H1 (cell line): ENCODE results near the gene MRAP. TPM values are rescaled to one million over a fixed set of nuclear protein-coding genes. Genes with fewer than 3 reads are reported as not detected.

Experiments used
- CTCF ChIA-PET: fragments of 300-600 bp; sonication (Branson Sonifier 250); formaldehyde crosslinking; loops from one replicate; lab custom pipeline; 2021; ENCODE audit not compliant: partially characterized antibody; lab: Charles Lee
- POLR2A ChIA-PET: fragments of 300-600 bp; sonication (Branson Sonifier 250); formaldehyde crosslinking; loops from one replicate; lab custom pipeline; 2021; ENCODE audit warnings: inconsistent platforms; ENCODE audit not compliant: partially characterized antibody; lab: Charles Lee
- DNase-seq, 2 experiments: peaks; one replicate each; pipeline versions ENCODE4 v3.0.0 to v3.0.0-alpha.2; 2010 to 2022; ENCODE audit warnings: low spot score in 2 of 2, low read depth in 1 of 2, mixed read lengths in 1 of 2
- FAIRE-seq: peaks from 2 replicates; lab custom pipeline; 2011; peaks lifted over from hg19 to GRCh38; lab: Jason Lieb, UNC
- H2AFZ ChIP-seq: 2 replicates; pipeline ENCODE4 v1.8.1; 2012; ENCODE audit warnings: low read length, inconsistent platforms
- H2AK5ac ChIP-seq: 2 replicates; pipeline ENCODE4 v1.6.1; 2013; ENCODE audit warnings: low read depth, low read length
- H2BK120ac ChIP-seq: replicated peaks from 2 replicates; pipeline ENCODE3; 2013; ENCODE audit warnings: low read depth, low read length, inconsistent platforms
- H2BK12ac ChIP-seq: 2 replicates; pipeline ENCODE4 v1.6.1; 2013; ENCODE audit warnings: low read depth, low read length
- H2BK15ac ChIP-seq: 2 replicates; pipeline ENCODE4 v1.6.1; 2013; ENCODE audit warnings: low read length
- H2BK20ac ChIP-seq: 2 replicates; pipeline ENCODE4 v1.6.1; 2013; ENCODE audit warnings: low read length
- H2BK5ac ChIP-seq: 2 replicates; pipeline ENCODE4 v1.6.1; 2013; ENCODE audit warnings: low read depth, low read length
- H3K14ac ChIP-seq: 2 replicates; pipeline ENCODE4 v1.6.1; 2013; ENCODE audit warnings: inconsistent platforms; ENCODE audit not compliant: insufficient read length
- H3K18ac ChIP-seq: 2 replicates; pipeline ENCODE4 v1.6.1; 2013; ENCODE audit warnings: low read length; ENCODE audit errors: extremely low read depth
- H3K23ac ChIP-seq: 2 replicates; pipeline ENCODE4 v1.6.1; 2013; ENCODE audit warnings: inconsistent platforms; ENCODE audit not compliant: insufficient read length
- H3K23me2 ChIP-seq: 2 replicates; pipeline ENCODE4 v1.6.1; 2013; ENCODE audit warnings: low read depth, low read length
- H3K27ac ChIP-seq: 2 replicates; pipeline ENCODE4 v1.6.1; 2011; ENCODE audit warnings: low read depth, low read length, inconsistent platforms
- H3K27me3 ChIP-seq, 4 experiments: replicated peaks in 1 of 4; 1 replicate in 1 of 4; 2 replicates in 3 of 4; pipeline versions ENCODE4 v1.6.1 to v1.8.1; 2011 to 2013; ENCODE audit warnings: low read length in 3 of 4, mild to moderate bottlenecking in 3 of 4, inconsistent platforms in 2 of 4, mixed read lengths in 2 of 4, moderate library complexity in 1 of 4; ENCODE audit not compliant: control insufficient read depth in 3 of 4, insufficient read depth in 3 of 4; ENCODE audit errors: extremely low read depth in 1 of 4
- H3K36me3 ChIP-seq, 4 experiments: 2 replicates each; pipeline versions ENCODE4 v1.6.1 to v1.8.1; 2011 to 2013; ENCODE audit warnings: mild to moderate bottlenecking in 4 of 4, low read length in 3 of 4, moderate library complexity in 2 of 4, control low read depth in 1 of 4, inconsistent platforms in 1 of 4; ENCODE audit not compliant: insufficient read depth in 4 of 4, control insufficient read depth in 2 of 4
- H3K4ac ChIP-seq: replicated peaks from 2 replicates; pipeline ENCODE3; 2013; ENCODE audit warnings: low read length, low read depth, mixed read lengths, inconsistent platforms; ENCODE audit not compliant: insufficient read length
- H3K4me1 ChIP-seq, 4 experiments: replicated peaks in 1 of 4; 1 replicate in 1 of 4; 2 replicates in 3 of 4; pipeline versions ENCODE4 v1.6.1 to v1.8.1; 2011 to 2013; ENCODE audit warnings: low read length in 3 of 4, inconsistent platforms in 2 of 4, mixed read lengths in 1 of 4; ENCODE audit not compliant: insufficient read depth in 4 of 4, control insufficient read depth in 3 of 4
- H3K4me2 ChIP-seq, 2 experiments: 2 replicates each; pipeline versions ENCODE4 v1.6.1 to v1.8.1; 2011 to 2013; ENCODE audit warnings: low read depth in 2 of 2, low read length in 2 of 2, control low read depth in 1 of 2, inconsistent platforms in 1 of 2, mild to moderate bottlenecking in 1 of 2; ENCODE audit not compliant: insufficient read depth in 1 of 2
- H3K4me3 ChIP-seq, 4 experiments: fragments of 200-600, 300-600 bp in 1 of 4; sonication (generic), shearing (Covaris generic), sonication (Bioruptor Twin) in 1 of 4; 2 replicates each; pipeline versions ENCODE4 v1.5.1 to v1.8.1; 2011 to 2016; ENCODE audit warnings: low read length in 4 of 4, low read depth in 3 of 4, control low read depth in 2 of 4, inconsistent platforms in 2 of 4, mild to moderate bottlenecking in 2 of 4, mixed read lengths in 1 of 4, moderate library complexity in 1 of 4; ENCODE audit not compliant: insufficient read depth in 2 of 4; ENCODE audit errors: extremely low read depth in 1 of 4
- H3K56ac ChIP-seq: replicated peaks from 2 replicates; pipeline ENCODE3; 2013; ENCODE audit warnings: low read depth, mild to moderate bottlenecking, mixed read lengths, low read length, inconsistent platforms; ENCODE audit not compliant: insufficient read length
- H3K79me1 ChIP-seq: 2 replicates; pipeline ENCODE4 v1.6.1; 2013; ENCODE audit warnings: low read depth, low read length, control low read depth
- H3K79me2 ChIP-seq, 2 experiments: 2 replicates each; pipeline versions ENCODE4 v1.6.1 to v1.8.1; 2012 to 2013; ENCODE audit warnings: low read length in 2 of 2, mild to moderate bottlenecking in 2 of 2, inconsistent platforms in 1 of 2; ENCODE audit not compliant: insufficient read depth in 2 of 2, control insufficient read depth in 1 of 2
- H3K9ac ChIP-seq, 4 experiments: replicated peaks in 1 of 4; 1 replicate in 1 of 4; 2 replicates in 3 of 4; pipeline versions ENCODE4 v1.6.1 to v1.8.1; 2011 to 2013; ENCODE audit warnings: low read depth in 3 of 4, low read length in 3 of 4, control low read depth in 2 of 4, mild to moderate bottlenecking in 2 of 4, moderate library complexity in 2 of 4, inconsistent platforms in 1 of 4; ENCODE audit errors: extremely low read depth in 1 of 4
- H3K9me3 ChIP-seq, 2 experiments: 2 replicates each; pipeline versions ENCODE4 v1.6.1 to v1.8.1; 2012 to 2013; ENCODE audit warnings: mild to moderate bottlenecking in 2 of 2, moderate library complexity in 2 of 2, control low read depth in 1 of 2, inconsistent platforms in 1 of 2, low read depth in 1 of 2, low read length in 1 of 2, mixed read lengths in 1 of 2; ENCODE audit not compliant: insufficient read depth in 2 of 2
- H4K20me1 ChIP-seq, 2 experiments: replicated peaks in 1 of 2; 2 replicates each; pipeline versions ENCODE3 to v1.8.1; 2011 to 2013; ENCODE audit warnings: inconsistent platforms in 2 of 2, low read length in 2 of 2, mild to moderate bottlenecking in 1 of 2; ENCODE audit not compliant: insufficient read depth in 2 of 2, control insufficient read depth in 1 of 2
- H4K5ac ChIP-seq: 2 replicates; pipeline ENCODE4 v1.6.1; 2013; ENCODE audit warnings: low read length, low read depth, mixed read lengths, inconsistent platforms; ENCODE audit not compliant: insufficient read length
- H4K8ac ChIP-seq: 2 replicates; pipeline ENCODE4 v1.8.0; 2013; ENCODE audit warnings: mild to moderate bottlenecking, moderate library complexity, low read length, inconsistent platforms; ENCODE audit not compliant: insufficient read depth; ENCODE audit errors: extremely low read depth
- H4K91ac ChIP-seq: replicated peaks from 2 replicates; pipeline ENCODE3; 2013; ENCODE audit warnings: low read length, mixed read lengths, inconsistent platforms; ENCODE audit not compliant: insufficient read length
- HDAC6 ChIP-seq: IDR thresholded peaks from one replicate; pipeline ENCODE4 v1.7.1; 2012; ENCODE audit warnings: low read depth, mild to moderate bottlenecking, inconsistent platforms, low read length, moderate library complexity
- TBP ChIP-seq: IDR thresholded peaks from 2 replicates; pipeline ENCODE4 v1.6.1; 2011; ENCODE audit warnings: low read depth, low read length, improper control_type of control experiment
- WGBS, 2 experiments: shearing (Covaris generic) in 1 of 2; methylation state at CpG; one replicate each; pipeline versions ENCODE4 v1.1.6 to v1.1.7; 2013 to 2015; ENCODE audit warnings: low lambda C conversion rate in 2 of 2, mixed read lengths in 2 of 2, inconsistent platforms in 1 of 2, low coverage in 1 of 2, missing lambda C conversion rate in 1 of 2; ENCODE audit not compliant: insufficient replicate concordance in 2 of 2, insufficient coverage in 1 of 2, insufficient read length in 1 of 2; ENCODE audit errors: extremely low coverage in 1 of 2, missing lambda C conversion rate in 1 of 2; 5-methylcytosine and 5-hydroxymethylcytosine counted together
- polyA plus RNA-seq, 7 experiments: library from polyadenylated mRNA; depleted of rRNA in 3 of 7; stranded (reverse) in 5 of 7; unstranded in 2 of 7; fragments of >200 nt in 5 of 7; fragments of 200-250 nt in 2 of 7; gene quantifications; 1 replicate in 5 of 7; 2 replicates in 1 of 7; 4 replicates in 1 of 7; pipeline versions ENCODE4 v1.2.1 to v1.2.3, GENCODE V29; 2011 to 2013; ENCODE audit warnings: missing spikeins in 2 of 7, mixed read lengths in 2 of 7
- total RNA-seq: library from RNA; stranded (reverse); fragmentation: NEBNext Ultra II Directional; extraction: Animal tissue kit (Norgen Biotek cat#: 25700); gene quantifications from 2 replicates; pipeline ENCODE4 v1.2.1, GENCODE V29; 2021

Gene MRAP
- total and polyA plus RNA-seq, 2 of the 8 experiments (the other 6 are each of a cell fraction or from before 2014, with no cell fraction given): not detected

- ChIA-PET CTCF (interaction anchor here (1.0 kb wide), 1 partner anchor 425 kb away, joined by 3 read pairs; no protein-coding TSS in a partner anchor), POLR2A (no interaction called here)
- no peak overlapping the region for H2BK12ac ChIP-seq
- no peak overlapping the region for H4K8ac ChIP-seq
- H3K9ac ChIP-seq: no peak overlapping the region
- H3K27me3 ChIP-seq: no peaks in the 10 kb centered on the region
- WGBS, 2 experiments: 91% methylated on average over 6 of the region's 6 CpGs; no CpG with 5 or more reads in 1 of the 2 experiments
- H3K56ac ChIP-seq: no peak overlapping the region
- peaks cover 5 to 10% of the 10 kb centered on the region in 2 experiments for H4K20me1 ChIP-seq
- no peak overlapping the region for H2BK20ac ChIP-seq
- no peak overlapping the region for H3K18ac ChIP-seq
- no peak overlapping the region for H3K4me2 ChIP-seq
- H3K9me3 ChIP-seq: no peaks in the 10 kb centered on the region
- no peak overlapping the region for H3K4ac ChIP-seq
- no peak for FAIRE-seq
- no peak overlapping the region for H2BK15ac ChIP-seq
- no peak overlapping the region for H4K91ac ChIP-seq
- H2AK5ac ChIP-seq: no peak overlapping the region
- H3K14ac ChIP-seq: no peak overlapping the region
- H3K4me3 ChIP-seq: no peak overlapping the region
- no peaks in the 10 kb centered on the region for H3K79me2 ChIP-seq
- no peak overlapping the region for H2BK120ac ChIP-seq
- DNase-seq: no peak
- H3K4me1 ChIP-seq: no peaks in the 10 kb centered on the region
- no peak overlapping the region for H2AFZ ChIP-seq
- H3K23me2 ChIP-seq: no peaks in the 10 kb centered on the region
- H3K36me3 ChIP-seq: peaks cover 40 to 89% (median 83%) of the 10 kb centered on the region in 4 experiments
- no peak overlapping the region for H2BK5ac ChIP-seq
- H3K27ac ChIP-seq: no peak overlapping the region
- H3K23ac ChIP-seq: no peak overlapping the region
- H4K5ac ChIP-seq: no peak overlapping the region
- H3K79me1 ChIP-seq: no peaks in the 10 kb centered on the region; the same call in 1 of the 2 replicates
- TF ChIP-seq HDAC6 (no peak), TBP (no peak)
Observed at GRCh38 chr21:32351428-32351827, 52.8 kb downstream of the MRAP start.
